Stimulated activated CD4-positive, alpha-beta T cell treated with anti-CD3 and anti-CD28 coated beads, Interleukin-1b, Interleukin-23, amount 100 ng/mL, for 48 hours (primary cell): ENCODE measurements around the gene CD82.

Experiments
- DNase-seq: peaks from one replicate; pipeline ENCODE4 v3.0.0-alpha.2; 2020

Gene CD82

DNA sequence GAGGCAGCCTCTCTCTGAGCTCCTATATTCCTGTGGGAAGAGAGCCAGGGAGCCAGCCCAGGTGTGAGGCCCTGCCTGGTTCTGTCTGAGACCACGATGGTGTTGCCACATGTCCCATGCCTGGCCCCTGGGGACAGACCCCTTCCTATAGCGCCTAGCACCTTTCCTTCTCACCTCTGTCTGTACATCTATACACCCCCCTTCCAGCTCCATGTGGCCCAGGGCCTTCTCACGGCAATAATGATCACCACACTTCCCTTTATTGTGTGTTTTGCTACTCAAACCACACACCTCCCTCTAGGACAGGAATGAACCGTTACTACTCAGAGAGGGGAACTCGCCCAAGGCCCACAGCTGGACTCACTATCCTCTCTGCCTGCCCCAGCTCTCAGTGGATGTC is 12.8 kb downstream of the CD82 start:
- no peak for DNase-seq

DNA sequence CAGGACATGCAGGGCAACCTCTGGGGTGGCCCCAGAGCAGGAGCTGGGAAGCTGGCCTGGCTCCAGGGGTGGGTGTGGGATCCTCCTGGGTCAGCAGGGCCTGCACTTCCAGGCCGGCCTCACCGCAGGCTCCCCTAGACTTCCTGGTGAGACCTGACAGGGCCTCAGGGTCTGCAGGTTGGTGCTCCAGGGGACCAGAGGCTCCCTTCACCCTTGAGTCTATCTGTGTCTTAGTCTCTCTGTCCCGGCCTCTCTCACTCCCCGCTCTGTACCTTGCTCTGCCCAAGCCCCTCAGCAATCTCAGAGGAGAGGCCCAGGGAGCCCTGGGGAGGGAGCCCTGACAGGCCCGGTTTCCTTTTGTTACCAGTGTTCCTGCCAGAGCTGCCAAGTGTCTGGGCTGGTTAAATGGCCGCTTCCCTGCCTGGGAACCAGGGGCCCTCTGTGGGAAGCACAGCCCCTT is 13.9 kb downstream of the CD82 start:
- DNase-seq = no peak

DNA sequence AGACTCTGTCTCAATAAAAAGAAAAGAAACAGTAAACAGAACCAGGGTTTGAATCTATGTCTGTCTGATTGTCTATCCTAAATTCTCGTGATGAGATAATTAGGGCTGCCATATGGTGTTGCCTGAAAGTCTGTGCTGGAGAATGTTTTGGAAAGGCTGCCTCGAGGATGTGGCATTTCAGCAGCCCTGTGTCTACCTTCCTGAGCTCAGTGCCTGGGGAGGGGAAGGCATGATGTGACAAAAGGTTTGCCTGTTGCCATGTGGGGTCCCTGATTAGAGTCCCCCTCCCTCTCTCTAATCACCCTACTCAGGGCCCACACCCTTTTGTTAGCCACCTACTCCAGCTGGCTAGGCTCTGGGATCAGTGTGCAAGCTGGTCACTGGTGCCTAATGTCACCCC is 15.2 kb downstream of the CD82 start:
- no peak for DNase-seq

DNA sequence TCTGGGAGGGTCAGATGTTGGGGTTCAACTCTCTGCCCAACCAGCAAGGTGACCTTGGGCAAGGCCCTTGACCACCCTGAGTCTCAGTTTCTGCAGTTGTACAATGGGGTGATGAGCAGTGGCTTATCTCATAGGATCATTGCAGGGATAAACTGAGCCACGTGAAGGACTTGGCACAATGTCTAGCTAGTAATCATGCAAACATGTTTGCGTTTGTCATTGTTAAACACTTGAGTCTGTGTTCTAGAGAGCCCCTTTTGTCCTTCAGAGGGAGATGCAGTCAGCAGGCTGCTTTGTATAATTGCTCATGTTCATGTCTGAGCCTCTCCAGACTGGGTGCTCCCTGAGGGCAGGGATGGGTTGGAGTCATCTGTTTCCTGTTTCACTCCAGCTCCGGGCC is 15.8 kb downstream of the CD82 start:
- DNase-seq = no peak

DNA sequence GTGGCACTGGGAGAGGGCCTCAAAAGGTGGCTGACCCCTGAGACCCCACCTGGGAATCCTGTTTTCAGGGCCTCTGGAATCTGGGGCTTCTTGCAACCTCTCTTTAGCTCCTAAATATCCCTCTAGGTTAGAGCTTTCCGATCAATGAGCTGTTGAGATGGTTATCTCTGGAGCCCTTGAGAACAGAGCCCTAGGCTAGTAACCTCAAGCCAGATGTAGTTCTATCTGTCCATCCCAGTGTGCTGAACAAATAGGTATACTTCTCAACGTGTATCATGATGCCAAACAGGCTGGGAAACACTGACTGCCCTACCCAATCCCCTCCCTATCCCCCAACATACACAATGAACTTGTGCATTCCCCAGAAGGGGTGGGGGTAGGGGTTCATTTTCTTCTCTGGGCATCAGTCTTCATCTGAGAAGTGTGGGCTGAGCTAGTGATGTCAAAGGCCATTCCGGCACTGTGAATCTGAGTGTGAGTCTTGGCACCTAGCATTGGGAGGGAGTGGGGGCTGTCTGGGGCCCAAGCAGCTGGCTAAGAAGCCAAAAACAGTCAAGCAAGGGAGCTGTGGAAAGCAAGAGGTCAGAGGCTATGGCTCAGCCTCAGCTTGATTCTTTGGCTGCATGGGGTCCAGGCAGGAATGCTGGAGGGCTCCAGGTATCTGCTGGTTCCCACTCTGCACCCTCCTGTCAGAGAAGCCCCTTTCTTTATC is 17.3 kb downstream of the CD82 start:
- DNase-seq = no peak

DNA sequence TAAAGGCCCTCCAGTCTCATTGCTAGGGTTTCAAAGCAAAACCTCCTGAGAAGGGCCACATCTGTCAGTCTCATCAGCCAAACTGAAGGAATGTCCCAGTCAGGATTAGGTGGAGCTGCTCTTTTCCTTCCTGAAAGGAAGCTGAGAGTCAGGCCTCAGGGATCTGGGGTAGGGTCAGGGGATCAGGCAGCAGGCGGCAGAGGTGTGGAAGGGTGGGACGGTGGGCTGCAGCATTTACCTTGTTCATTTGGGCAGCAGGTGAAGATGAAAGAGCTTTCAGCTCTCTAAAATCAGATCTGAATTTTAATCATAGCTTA is 17.8 kb downstream of the CD82 start:
- no peak for DNase-seq

DNA sequence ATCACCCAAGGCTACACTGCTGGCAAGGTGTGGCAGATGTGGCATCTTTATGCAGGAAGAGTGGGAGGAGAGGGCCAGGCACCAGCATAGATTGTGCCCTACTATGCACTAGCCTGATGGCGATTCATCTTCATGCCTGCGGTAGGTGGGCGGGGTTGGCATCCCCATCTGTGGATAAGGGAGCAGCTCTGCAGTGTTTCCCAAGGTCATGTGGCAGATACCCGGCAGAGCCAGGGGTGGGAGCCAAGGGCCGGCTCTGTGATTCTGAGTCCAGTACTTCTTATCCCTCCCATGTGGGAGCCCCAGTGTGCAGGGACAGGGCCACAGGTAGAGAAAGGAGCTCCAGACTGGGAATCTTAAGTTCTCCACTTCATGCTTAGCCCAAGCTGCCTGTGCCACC is 20.0 kb downstream of the CD82 start:
- no peak for DNase-seq

DNA sequence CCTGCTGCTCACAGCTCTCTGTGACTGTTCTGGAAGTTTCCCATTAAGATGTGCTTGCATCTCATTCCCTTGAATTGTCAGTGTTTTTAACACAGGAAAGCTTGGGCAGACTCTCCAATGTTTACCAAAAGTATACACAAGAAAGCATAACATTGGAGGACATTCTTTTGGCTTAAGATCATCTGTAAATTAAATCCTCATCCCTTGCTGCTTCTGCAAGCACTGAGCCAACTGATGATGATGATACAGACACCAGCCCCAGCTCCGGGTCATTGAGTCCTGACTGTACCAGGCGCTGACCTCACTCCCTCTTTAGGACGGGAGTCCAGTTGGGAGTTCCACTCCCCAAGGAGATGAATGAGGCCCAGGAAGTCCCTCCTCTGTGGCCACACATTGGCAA is 23.8 kb downstream of the CD82 start:
- no peak for DNase-seq

DNA sequence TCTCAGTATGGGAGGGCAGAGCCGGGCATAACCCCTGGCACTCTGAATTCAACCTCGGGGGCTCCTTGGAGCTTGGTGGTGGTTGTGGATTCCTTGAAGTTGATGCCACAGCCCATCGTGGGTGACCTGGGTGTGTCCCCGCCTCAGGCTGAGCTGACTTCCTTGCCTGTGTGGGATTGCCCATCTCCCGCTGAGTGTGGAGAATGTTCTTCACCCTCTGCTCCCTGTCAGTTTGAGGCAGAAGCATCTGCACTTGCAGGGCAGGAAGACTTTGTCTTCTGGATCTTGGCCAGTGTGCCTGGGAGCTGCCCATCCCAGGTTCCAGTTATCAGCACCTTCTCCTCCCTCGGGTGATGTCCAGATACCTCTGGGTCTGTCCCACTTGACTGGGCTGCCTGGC is 25.3 kb downstream of the CD82 start:
- no peak for DNase-seq

DNA sequence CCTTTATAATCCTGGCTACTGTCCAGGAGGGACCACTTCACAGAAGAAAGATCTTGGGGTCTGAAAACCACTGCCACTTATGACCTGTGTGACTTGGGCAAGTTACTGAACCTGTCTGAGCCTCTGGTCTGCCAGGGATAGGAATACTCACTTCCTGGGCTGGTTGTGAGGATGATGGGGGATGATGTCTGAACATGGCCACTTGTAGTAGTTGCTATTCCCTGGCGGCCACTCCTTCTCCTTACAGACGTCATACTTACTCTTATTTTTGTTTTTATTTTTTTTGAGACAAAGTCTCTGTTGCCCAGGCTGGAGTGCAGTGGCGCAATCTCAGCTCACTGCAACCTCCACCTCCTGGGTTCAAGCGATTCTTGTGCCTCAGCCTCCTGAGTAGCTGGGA is 26.1 kb downstream of the CD82 start:
- DNase-seq = no peak

DNA sequence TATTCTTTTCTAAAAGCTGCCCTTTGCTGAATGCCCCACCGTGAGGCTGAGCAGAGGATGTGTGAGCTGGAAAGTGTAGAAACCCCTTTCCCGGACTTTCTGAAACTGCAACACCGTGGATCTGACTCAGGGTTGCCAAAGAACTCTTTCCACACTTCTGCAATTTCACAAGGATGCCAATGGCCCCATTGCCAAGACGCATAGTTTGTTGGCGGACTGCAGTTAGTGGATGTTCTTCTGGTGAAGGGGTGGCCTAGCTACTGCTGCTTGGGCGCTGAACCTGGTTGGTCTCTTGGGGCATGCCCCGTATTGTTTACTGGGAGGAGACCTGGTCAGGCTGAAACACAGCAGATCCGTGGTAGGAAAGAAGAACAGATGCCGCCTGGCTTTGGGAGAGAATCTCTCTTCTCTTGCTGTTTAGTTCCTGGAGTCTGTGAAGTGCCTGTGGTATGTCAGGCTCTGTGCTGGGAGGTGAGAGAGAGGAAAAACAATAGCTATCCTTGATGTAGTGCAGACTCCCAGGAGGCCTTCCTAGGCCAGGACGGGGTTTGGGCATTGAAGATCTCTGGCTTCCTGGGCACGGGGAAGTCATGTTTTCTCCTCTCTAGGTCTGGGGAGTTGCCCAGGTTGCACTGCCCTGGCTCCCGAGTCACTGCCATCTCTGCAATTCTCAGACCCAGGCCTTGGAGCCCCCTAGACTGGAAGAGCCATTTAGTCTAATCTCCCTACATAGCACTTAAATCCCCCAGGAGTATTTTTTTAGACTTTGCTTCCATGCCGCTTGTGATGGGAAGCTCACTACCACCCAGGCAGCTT is 26.9 kb downstream of the CD82 start:
- no peak for DNase-seq

DNA sequence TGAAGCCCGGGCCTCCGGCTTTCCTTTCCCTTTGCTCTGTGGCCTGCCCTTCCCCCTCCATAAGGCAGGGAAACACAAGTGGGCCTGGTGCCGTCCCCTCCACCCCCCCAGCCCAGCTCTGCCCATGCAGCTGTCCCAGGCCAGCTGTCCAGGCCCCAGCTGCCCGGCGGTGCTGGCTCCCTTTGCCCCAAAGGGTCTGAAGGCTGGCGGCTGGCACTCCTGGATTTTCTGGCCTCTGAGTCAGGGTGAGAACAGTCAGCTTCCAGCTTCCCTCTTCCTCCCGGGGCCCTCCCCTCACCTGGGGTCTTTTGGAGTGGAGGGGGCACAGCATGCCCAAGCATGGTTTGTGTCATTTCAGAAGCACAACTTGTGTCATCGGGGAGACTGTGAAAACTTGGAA is 27.8 kb downstream of the CD82 start:
- DNase-seq = no peak

DNA sequence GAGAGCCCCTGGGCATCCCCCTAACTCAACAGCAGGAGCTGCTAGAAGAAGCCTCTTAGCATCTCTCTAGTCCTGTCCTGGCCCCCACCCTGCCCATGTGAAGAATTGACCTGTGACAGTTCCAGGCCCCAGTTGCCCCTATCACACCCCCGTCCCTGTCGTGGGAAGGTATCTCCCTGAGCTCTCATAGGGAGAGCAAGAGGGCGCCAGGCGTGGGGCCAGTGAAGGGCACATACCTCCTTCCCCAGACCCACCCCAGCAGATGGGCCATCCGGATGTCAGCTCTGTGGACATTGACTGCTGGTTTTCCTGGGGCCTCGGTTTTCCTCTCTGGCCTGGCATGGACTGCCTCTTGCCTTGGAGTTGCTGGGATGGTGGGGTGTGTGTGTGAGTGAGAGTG is 29.5 kb downstream of the CD82 start:
- DNase-seq = no peak

DNA sequence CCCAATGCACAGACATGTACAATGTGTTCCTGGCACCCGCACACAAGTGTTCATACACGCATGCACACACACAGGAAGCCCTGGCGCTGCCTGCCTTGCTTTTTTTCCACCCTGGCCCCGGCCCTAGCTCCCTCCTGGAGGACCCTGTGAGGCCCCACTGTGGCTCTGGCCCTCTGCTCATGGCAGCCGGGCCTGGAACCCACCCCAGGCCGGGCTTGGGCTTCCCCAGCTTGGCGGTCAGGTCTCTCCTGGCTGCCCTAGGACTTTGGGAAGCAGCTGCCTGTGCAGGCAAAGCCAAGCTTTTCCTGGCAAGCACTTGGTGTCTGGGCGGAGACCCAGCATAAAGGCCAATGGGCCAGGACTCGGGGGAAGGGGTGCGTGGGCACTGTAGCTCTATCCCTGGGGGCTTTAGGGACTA is 30.5 kb downstream of the CD82 start:
- DNase-seq = no peak

DNA sequence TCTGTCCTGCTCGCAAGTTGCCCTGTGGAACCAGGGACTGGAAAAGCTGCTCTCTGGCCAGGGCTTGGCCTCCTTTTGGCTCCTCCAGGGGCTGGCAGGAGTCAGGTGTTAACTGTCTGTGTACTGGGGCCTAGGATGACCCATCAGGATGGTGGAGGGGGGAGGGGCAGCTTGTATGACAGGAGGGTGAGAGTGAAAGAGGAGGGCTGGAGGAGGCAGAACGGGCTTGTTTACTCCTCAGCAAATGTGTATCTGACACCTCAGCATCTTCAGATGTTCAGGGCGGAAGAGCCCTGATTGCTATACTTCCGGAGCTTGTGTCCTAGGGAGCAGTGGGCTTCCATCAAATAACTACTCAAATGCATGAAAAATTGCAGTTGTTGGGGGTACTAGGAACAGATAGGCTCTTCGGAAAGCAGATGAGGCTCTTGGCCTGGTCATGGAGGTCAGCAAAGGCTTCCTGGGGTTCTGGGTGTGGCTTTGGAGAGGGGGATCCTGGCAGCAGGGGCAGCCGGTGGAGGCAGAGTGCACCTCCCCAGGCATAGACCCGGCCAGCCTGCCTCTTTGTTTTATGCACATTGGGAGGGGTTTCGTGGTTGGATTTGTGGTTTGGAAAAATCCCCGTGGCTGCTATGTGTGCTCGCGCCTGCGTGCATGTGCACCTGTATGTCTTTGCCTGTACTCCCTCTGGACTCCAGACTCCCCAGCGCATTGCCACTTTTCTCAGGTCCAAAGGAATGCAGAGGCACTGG is 31.2 kb downstream of the CD82 start:
- DNase-seq = peak; percentile 71

DNA sequence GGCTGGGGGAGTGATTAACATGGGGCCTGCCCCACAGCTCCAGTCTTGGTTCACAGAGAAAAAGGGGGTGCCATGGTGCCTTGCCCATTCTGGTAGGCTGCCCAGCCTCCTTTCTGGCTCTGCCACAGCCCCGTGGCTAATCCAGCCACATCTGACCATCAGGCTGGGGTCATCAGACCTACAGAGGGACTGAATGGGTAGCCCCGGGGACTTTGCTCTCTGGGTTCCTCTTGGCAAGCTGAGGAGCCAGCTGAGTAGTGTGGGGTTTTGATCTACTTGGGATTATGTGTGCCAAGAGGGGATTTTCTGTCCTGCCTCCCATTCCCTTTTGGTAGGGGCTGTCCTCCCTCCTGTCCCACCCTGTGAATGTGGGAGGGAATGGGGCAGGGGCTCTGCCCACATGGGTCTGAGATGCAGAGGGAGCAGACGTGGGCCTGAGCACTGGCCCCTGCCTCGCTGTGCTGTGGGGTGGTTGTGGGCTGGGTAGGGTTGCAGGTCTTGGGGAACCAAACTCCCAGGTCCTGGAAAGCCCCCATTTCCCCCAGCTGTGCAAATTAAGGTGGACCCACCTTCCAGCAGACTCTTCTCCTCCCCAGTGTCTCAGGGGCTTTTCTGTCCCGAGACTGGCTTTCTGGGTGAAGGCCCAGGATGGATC is 32.0 kb downstream of the CD82 start:
- no peak for DNase-seq

DNA sequence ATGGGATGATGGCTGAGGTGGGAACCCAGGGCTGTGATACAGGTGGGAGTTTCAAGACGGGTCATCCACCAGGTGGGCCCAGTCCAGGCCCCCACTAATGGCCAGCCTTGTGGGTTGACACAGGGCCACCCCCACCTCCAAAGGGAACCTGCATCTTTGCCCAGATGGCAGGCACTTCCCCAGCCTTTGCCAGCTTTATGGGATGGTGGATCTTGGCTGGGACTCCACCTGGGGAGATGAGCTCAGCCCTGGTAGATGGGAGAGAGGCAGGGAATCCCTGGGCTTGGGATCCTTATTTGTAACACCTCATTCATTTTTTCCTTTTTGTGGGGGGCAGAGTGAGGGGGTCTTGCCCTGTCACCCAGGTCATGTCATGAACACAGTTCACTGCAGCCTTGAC is 33.4 kb downstream of the CD82 start:
- DNase-seq = no peak

DNA sequence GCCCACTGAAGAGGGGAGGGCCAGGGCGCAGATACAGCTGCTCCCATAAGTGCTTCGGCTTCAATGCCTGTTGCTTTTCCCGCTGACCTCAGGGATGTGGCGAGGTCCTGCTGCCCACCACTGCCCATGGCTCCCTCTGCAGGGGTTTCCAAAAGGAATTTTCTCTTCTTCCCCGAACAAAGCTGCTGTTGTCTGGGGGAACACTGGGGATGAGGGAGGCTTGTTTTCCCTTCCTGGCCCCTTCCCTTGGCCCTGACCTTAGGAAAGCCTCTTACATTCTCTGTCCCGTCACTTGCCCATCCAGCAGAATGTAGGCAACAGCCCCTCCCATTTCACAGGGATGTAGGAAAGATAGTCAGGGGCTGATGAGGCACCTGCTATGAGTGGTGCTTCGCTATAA is 34.8 kb downstream of the CD82 start:
- no peak for DNase-seq

DNA sequence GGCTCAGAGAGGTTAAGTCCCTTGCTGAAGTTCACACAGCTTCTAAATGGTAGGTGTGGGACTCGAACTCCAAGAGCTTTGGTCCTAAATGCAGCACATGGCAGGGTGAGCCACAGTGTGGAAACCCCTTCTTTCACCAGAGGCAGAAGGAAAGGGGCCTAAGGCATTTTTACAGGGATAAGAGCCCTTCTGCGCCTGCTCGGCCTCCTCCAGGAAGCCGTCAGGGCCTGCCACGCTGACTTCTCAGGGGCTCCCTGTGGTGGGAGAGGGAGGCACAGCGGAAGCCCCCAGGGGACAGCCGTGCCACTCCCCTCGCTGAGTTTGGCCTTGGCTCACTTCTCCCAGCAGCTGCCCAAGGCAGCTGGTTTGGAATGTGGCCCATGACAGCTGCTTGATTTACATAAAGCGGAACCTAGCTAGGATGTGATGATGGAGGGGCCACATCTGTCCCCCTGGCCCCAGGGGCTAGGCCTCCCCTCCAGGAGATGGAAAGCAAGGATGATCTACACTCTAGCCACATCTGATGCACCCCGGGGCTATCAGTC is 35.4 kb downstream of the CD82 start:
- DNase-seq = no peak

DNA sequence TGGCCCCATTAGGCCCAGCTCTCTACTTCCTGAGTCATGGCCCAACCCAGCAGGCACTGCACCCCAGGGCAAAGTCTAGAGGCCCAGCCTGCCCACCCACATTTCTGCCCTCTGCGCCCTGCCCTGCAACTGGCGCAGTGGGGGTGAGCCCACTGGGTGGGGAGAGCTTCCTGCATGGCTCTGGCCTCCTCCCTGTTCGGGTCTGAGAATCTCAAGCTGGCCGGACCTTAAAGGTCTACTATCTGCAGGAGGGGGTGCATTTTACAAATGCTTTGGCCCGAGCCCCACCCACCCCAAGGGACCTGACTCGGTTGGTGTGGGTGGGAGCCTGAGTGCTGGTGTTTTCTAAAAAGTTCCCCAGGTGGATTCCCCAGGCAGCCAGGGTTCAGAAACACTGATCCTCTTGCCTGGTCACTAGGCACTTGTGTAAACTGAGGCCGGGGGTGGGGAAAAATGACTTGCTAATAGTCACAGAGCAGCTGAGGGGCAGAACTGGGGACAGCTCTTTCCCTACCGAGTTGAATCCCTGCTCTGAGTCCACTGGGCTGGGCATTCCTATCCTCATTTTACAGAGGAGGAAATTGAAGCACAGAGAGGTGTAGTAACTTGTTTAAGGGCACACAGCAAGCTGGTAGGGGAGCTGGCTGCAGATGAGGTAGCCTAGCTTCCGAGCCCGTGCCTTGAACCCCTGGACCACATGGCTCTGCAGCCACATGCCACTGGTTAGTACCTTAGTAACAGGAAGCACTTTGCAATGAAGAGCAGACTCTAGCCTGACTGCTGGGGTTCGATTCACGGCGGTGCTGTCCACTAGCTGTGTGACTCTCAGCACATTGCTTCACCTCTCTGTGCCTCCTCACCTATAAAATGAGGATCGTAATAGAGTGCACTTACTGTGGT is 36.3 kb downstream of the CD82 start:
- DNase-seq = peak; percentile 19

DNA sequence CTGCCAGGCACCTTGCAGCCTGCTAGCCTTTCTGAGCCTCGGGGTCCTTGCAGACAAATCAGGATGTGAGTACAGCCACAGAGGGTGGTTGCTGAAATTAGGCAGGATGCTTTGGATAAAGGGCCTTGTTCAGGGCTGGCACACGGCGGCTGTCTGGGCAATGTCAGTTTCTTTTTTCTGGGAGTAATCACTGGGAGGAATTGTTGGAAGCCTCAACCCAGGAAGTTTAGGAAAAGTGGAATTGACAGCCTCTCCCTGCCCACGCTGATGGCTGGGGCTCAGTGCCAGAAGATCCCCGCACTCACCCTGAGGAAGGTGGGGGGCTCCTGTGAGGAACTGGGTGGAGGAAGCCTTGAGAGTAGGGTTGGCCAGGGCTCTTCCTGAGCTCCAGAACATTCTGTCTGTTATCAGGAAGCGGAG is 37.4 kb downstream of the CD82 start:
- DNase-seq = no peak

DNA sequence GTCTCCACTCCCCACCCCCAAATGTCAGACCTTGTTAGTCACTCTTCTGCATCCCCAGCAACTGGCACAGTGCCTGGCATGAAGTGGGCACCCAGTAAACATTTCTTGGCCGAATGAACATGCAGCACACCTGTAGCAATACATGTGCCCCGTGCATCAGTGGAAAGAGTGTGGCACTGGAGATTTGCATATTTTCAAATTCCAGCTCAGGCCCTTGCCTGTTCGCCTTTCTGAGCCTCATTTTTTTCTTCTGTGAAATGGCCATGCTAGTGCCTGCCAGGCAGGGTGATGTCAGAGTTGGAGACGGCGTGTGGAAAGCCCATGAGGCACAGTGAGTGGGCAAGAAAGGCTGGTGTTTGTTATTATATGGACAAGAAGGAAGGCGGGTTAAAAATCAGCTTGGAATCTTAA is 38.7 kb downstream of the CD82 start:
- no peak for DNase-seq
